Uterus (tissue), 4 donors: ENCODE data around the gene NIN. TPM values are rescaled to one million over a fixed set of nuclear protein-coding genes. Genes with fewer than 3 reads are reported as not detected.
A peak's percentile ranks its signal among the peaks of the same experiment; 100 is the strongest.

Experiments used
- DNase-seq, 2 donors: peaks; one replicate each; pipeline ENCODE4 v3.0.0-alpha.2; 2019 to 2020
- H3K27ac ChIP-seq, 2 donors: fragments of 200-600 bp; sonication (generic); 1 replicate in 1 of 2; 2 replicates in 1 of 2; pipeline ENCODE4 v1.5.1; 2016 to 2018
- H3K27me3 ChIP-seq, 2 donors: fragments of 200-600 bp; sonication (generic); one replicate each; pipeline ENCODE4 v1.5.1; 2018 to 2019; ENCODE audit warnings: control low read depth in 1 of 2
- H3K36me3 ChIP-seq, 2 donors: fragments of 200-600 bp; sonication (generic); one replicate each; pipeline ENCODE4 v1.5.1; 2019; ENCODE audit warnings: control low read depth in 1 of 2
- H3K4me1 ChIP-seq, 2 donors: fragments of 200-600 bp; sonication (generic); one replicate each; pipeline ENCODE4 v1.5.1; 2018 to 2019; ENCODE audit warnings: control low read depth in 1 of 2
- H3K4me3 ChIP-seq, 2 donors: fragments of 200-600 bp; sonication (generic); 1 replicate in 1 of 2; 2 replicates in 1 of 2; pipeline ENCODE4 v1.5.1; 2018 to 2019; ENCODE audit warnings: mild to moderate bottlenecking in 1 of 2
- H3K9me3 ChIP-seq, 2 donors: fragments of 200-600 bp; sonication (generic); one replicate each; pipeline ENCODE4 v1.5.1; 2019; ENCODE audit warnings: control low read depth in 1 of 2
- POLR2A ChIP-seq, 2 donors: fragments of 450-650 bp; IDR thresholded peaks; one replicate each; pipeline ENCODE4 v1.6.1; 2016; ENCODE audit warnings: antibody characterized with exemption in 2 of 2, mild to moderate bottlenecking in 1 of 2, moderate library complexity in 1 of 2
- intact Hi-C: fragments of 100-400 bp; cut with DNase I; formaldehyde crosslinking; loops from one replicate; pipeline ENCODE4 v1.15.1; 2023; ENCODE audit warnings: low total_unique reads
- total RNA-seq, 4 donors: library from RNA; depleted of rRNA in 3 of 4; stranded (reverse); fragments of >200 nt in 3 of 4; gene quantifications; one replicate each; pipeline versions ENCODE4 v1.1.0 to v1.2.4, GENCODE V29; 2014 to 2023
- TF ChIP-seq, protein P1 (sequence below), 4 experiments: fragments of 200-600 bp in 2 of 4; fragments of 450-650 bp in 2 of 4; sonication (generic) in 2 of 4; IDR thresholded peaks; one replicate each; pipeline ENCODE4 v1.5.1; 2016 to 2019; ENCODE audit warnings: antibody characterized with exemption in 4 of 4, mild to moderate bottlenecking in 2 of 4, moderate library complexity in 1 of 4
- donor health status: DM: yes; HTN: yes; CAD: no.

The NIN gene
- total RNA-seq, 4 donors from 2014 or later: 8.8 to 45.6 (median 34.2) TPM

DNA sequence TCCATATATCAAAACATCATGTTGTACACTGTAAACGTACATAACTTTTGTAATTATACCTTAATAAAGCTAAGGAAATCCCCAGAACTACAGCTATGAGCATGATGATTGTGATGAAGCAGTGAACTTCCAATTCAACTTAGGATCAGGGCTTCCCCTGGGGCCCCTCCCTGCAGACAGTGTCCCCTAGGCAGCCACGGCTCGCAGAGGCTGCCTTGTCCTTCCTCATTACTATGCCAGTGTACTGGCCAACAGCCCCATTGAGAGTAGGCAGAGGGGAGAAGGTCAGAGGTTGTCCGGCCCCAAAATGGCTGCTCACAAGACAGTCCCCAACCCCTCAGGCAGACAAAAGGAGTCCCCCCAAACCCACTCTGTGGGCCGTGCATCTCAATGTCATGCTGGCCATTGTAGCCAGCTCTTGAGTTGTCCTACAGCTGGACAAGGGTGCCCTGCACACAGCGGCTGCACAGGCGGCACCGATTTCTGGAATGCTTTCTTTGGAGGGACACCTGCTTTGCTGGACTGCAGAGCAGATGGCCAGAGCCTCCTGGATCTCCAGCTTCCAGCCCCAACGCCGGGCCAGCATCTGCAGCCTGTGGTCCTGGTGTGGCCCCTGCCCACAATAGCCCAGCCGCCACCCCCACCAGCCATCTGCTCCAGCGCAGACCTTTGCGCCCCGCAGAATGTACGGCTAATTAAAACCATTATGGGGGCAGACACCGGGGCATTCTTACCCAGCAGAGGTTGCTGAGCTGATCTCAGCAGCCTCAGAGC lies 46.1 kb downstream of the NIN start:
- Histone ChIP-seq H3K27me3 (no peaks in the 10 kb centered on the region), H3K27ac (no peak overlapping the region), H3K4me1 (no peaks in the 10 kb centered on the region), H3K4me3 (no peak overlapping the region), H3K36me3 (no peaks in the 10 kb centered on the region), H3K9me3 (no peaks in the 10 kb centered on the region)
- intact Hi-C loops: loop anchor here (10.0 kb wide), 1 partner anchor 180 kb away; no protein-coding TSS in a partner anchor
- no peak for TF ChIP-seq POLR2A (IDR thresholded peaks at IDR 0.05)
- TF ChIP-seq, protein P1, sequence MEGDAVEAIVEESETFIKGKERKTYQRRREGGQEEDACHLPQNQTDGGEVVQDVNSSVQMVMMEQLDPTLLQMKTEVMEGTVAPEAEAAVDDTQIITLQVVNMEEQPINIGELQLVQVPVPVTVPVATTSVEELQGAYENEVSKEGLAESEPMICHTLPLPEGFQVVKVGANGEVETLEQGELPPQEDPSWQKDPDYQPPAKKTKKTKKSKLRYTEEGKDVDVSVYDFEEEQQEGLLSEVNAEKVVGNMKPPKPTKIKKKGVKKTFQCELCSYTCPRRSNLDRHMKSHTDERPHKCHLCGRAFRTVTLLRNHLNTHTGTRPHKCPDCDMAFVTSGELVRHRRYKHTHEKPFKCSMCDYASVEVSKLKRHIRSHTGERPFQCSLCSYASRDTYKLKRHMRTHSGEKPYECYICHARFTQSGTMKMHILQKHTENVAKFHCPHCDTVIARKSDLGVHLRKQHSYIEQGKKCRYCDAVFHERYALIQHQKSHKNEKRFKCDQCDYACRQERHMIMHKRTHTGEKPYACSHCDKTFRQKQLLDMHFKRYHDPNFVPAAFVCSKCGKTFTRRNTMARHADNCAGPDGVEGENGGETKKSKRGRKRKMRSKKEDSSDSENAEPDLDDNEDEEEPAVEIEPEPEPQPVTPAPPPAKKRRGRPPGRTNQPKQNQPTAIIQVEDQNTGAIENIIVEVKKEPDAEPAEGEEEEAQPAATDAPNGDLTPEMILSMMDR (IDR thresholded peaks at IDR 0.05): no peak
- no peak for DNase-seq

DNA sequence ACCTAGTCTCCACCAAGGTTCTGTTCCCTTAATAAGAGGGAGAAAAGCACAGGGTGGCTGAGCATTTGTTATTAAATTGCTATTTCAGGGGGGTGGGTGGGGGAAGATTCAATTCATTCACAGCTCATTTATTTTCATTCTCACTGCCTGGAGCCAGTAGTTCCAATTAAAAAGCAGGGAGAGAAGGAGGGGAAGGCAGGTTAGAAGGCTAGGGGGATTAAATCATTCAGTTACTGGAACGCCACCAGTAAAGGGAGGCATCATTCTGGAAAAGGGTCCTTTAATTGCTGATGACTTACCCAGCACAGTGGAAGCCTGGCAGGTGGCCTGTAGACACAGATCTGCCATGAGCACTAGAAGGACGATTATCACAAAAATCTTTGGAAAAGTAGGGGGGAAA lies 47.4 kb downstream of the NIN start:
- Histone ChIP-seq H3K27me3 (no peaks in the 10 kb centered on the region), H3K4me3 (no peak overlapping the region), H3K36me3 (no peaks in the 10 kb centered on the region), H3K9me3 (no peaks in the 10 kb centered on the region), H3K27ac (no peak overlapping the region), H3K4me1 (no peaks in the 10 kb centered on the region)
- no peak for DNase-seq
- intact Hi-C loops: loop anchor here (10.0 kb wide), 1 partner anchor 179 kb away; no protein-coding TSS in a partner anchor
- TF ChIP-seq, protein P1 (IDR thresholded peaks at IDR 0.05): no peak
- no peak for TF ChIP-seq POLR2A (IDR thresholded peaks at IDR 0.05)

DNA sequence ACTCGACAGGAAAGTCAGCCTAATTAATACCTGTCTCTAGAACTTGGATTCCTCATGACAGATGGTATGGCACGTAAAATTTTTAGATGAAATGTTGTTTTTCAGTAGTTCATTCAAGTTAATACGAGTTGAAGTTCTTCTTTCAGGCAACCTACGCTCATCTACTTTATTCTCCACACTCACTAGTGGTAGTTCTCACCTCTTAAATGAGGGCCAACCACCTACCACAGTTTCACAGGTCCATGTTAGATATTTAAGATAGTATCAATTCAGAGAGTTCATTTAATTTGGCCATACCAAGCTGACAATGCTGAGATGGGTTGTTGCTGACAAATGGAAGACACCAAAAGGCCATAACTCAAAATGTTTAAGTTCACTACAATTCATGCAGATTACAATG lies 50.6 kb downstream of the NIN start:
- intact Hi-C loops: loop anchor here (10.0 kb wide), 1 partner anchor 176 kb away; no protein-coding TSS in a partner anchor
- Histone ChIP-seq H3K27ac (no peak overlapping the region), H3K27me3 (no peaks in the 10 kb centered on the region), H3K36me3 (no peaks in the 10 kb centered on the region), H3K4me1 (no peaks in the 10 kb centered on the region), H3K4me3 (no peak overlapping the region), H3K9me3 (no peaks in the 10 kb centered on the region)
- DNase-seq: no peak
- TF ChIP-seq, protein P1 (IDR thresholded peaks at IDR 0.05): no peak
- no peak for TF ChIP-seq POLR2A (IDR thresholded peaks at IDR 0.05)

DNA sequence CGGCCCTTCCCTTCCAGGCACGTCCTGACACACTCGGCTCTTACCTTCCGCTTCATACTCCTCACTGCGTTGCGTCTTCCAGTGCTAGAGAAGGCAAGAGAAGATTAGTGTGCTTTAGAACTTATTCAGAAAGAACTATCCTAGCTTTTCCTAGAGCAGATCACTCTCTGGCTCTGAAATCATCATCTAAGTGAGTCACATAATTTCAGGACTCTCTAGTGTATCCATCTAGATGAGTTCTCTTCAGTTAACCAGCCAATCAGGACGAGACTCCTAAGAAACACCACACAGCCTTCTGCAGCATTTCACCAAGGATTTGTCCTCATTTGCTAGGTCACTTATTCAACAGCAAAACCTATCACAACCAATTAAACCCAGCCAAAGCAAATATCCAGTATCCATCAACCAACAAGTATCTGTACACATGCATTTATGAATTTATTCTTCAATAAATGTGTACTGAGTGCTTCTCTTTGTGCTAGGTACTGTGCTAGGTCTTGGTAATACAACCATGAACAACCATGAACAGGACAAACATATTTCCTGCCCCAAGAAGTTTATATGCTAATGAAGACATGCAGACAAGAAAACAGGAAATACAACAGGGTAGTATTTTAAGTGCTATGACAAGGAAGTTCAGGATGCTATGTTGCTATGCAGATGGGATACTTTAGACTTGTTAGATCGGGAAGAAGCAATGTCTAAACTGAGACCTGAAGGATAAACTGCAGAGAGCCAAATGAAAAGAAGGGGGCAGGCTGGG lies 52.1 kb downstream of the NIN start:
- no peaks in the 10 kb centered on the region for H3K27me3 ChIP-seq
- DNase-seq: no peak
- H3K36me3 ChIP-seq: no peaks in the 10 kb centered on the region
- intact Hi-C loops: no loop called here
- no peak for TF ChIP-seq POLR2A (IDR thresholded peaks at IDR 0.05)
- TF ChIP-seq, protein P1 (IDR thresholded peaks at IDR 0.05): no peak
- H3K4me1 ChIP-seq: no peaks in the 10 kb centered on the region
- no peaks in the 10 kb centered on the region for H3K9me3 ChIP-seq
- H3K4me3 ChIP-seq: no peak overlapping the region
- no peak overlapping the region for H3K27ac ChIP-seq

DNA sequence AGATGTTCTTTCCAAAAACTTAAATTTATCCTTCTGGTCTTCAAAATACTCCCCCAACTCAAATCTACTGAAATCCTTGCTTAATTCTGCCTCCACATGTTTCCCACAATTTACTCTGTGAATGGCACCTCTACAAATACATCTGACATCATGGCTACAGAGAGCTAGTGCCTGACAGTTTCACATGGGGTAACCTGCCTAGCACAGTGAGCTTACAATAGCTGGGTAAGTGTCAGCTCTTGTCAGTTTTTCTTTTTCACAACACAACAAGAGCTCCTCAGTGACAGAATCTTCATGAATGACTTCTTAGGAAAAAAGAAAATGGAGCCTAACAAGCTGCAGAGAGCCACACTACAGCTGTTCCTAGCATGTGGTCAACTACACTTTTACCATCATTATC lies 54.4 kb downstream of the NIN start:
- peak overlapping the region; percentile 17 to 57 for H3K27ac ChIP-seq
- intact Hi-C loops: no loop called here

More for the DNA sequence above, 54.4 kb downstream of the NIN start:
- H3K9me3 ChIP-seq: no peaks in the 10 kb centered on the region
- TF ChIP-seq POLR2A (IDR thresholded peaks at IDR 0.05): no peak
- TF ChIP-seq, protein P1 (IDR thresholded peaks at IDR 0.05): no peak
- DNase-seq: no peak
- no peaks in the 10 kb centered on the region for H3K36me3 ChIP-seq
- no peaks in the 10 kb centered on the region for H3K4me1 ChIP-seq
- H3K27me3 ChIP-seq: no peaks in the 10 kb centered on the region
- no peak overlapping the region for H3K4me3 ChIP-seq
